Neural crest cell (in vitro differentiated cells): ENCODE measurements around the gene RANBP17. TPM values are rescaled to one million over a fixed set of nuclear protein-coding genes. Genes with fewer than 3 reads are reported as not detected.

Experiments
- DNase-seq: peaks from one replicate; pipeline ENCODE4 v3.0.0; 2021; ENCODE audit warnings: low read depth, mixed read lengths, low spot score
- H3K27ac Mint-ChIP-seq: one replicate; pipeline ENCODE4 v1.8.0; 2021; ENCODE audit warnings: mild to moderate bottlenecking, mixed read lengths; ENCODE audit not compliant: unreplicated experiment
- H3K27me3 Mint-ChIP-seq: 2 replicates; pipeline ENCODE4 v1.8.0; 2021; ENCODE audit warnings: low read depth, mild to moderate bottlenecking, mixed read lengths
- H3K36me3 Mint-ChIP-seq: 2 replicates; pipeline ENCODE4 v1.8.0; 2021; ENCODE audit warnings: low read depth, mild to moderate bottlenecking, mixed read lengths
- H3K4me1 Mint-ChIP-seq: 2 replicates; pipeline ENCODE4 v1.8.0; 2021; ENCODE audit warnings: mixed read lengths
- H3K4me3 Mint-ChIP-seq: one replicate; pipeline ENCODE4 v1.8.0; 2021; ENCODE audit warnings: mild to moderate bottlenecking, mixed read lengths
- H3K9me3 Mint-ChIP-seq: 2 replicates; pipeline ENCODE4 v1.8.0; 2021; ENCODE audit warnings: mixed read lengths
- total RNA-seq: library from RNA; stranded (reverse); gene quantifications from 2 replicates; pipeline ENCODE4 v1.2.1, GENCODE V29; 2021
- TF ChIP-seq, protein P1 (sequence below): fragments of 200-600 bp; sonication (generic); conservative IDR thresholded peaks from 2 replicates; pipeline ENCODE4 v1.5.0; 2021; ENCODE audit warnings: antibody characterized with exemption, mild to moderate bottlenecking

RANBP17 gene
- total RNA-seq, 1 donor from 2014 or later = 26.9 TPM

GRCh38 chr5:171336521-171337209 lies 474.8 kb downstream of the RANBP17 start:
- no peak overlapping the region for H3K4me3 Mint-ChIP-seq
- peaks cover 58% of the 10 kb centered on the region for H3K27me3 Mint-ChIP-seq
- no peaks in the 10 kb centered on the region for H3K36me3 Mint-ChIP-seq
- no peak for DNase-seq
- H3K27ac Mint-ChIP-seq = no peak overlapping the region
- H3K9me3 Mint-ChIP-seq = no peaks in the 10 kb centered on the region
- TF ChIP-seq, protein P1, sequence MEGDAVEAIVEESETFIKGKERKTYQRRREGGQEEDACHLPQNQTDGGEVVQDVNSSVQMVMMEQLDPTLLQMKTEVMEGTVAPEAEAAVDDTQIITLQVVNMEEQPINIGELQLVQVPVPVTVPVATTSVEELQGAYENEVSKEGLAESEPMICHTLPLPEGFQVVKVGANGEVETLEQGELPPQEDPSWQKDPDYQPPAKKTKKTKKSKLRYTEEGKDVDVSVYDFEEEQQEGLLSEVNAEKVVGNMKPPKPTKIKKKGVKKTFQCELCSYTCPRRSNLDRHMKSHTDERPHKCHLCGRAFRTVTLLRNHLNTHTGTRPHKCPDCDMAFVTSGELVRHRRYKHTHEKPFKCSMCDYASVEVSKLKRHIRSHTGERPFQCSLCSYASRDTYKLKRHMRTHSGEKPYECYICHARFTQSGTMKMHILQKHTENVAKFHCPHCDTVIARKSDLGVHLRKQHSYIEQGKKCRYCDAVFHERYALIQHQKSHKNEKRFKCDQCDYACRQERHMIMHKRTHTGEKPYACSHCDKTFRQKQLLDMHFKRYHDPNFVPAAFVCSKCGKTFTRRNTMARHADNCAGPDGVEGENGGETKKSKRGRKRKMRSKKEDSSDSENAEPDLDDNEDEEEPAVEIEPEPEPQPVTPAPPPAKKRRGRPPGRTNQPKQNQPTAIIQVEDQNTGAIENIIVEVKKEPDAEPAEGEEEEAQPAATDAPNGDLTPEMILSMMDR = peak; percentile 60
- H3K4me1 Mint-ChIP-seq = no peaks in the 10 kb centered on the region

DNA sequence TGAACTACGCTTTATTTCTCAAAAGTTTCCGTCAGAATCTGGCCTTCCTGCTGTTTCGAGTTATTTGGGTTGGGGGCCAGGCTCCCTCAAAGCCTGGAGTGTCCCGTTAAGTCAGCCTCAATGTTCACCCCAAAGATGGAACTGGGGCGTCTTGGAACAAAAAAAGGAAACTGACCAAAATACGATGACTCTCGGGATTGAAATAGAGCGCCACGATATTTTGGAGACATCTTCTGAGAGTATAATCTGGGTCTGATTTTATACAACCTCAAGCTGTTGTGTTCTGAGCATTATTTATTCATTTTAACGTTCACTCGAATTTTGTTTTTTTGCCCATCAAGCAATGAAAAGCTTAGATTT lies 475.4 kb downstream of the RANBP17 start:
- Mint-ChIP-seq H3K27me3 (peaks cover 53% of the 10 kb centered on the region), H3K27ac (no peak overlapping the region)
- no peak for DNase-seq

GRCh38 chr5:171340042-171340441 lies 478.2 kb downstream of the RANBP17 start:
- H3K36me3 Mint-ChIP-seq = no peaks in the 10 kb centered on the region
- DNase-seq = no peak
- H3K27ac Mint-ChIP-seq = no peak overlapping the region
- no peak overlapping the region for H3K4me3 Mint-ChIP-seq
- peaks cover 40% of the 10 kb centered on the region for H3K27me3 Mint-ChIP-seq
- no peaks in the 10 kb centered on the region for H3K9me3 Mint-ChIP-seq
- no peaks in the 10 kb centered on the region for H3K4me1 Mint-ChIP-seq
- TF ChIP-seq, protein P1 = no peak

More for the DNA sequence above, 475.4 kb downstream of the RANBP17 start:
- Mint-ChIP-seq H3K4me3 (no peak overlapping the region), H3K36me3 (no peaks in the 10 kb centered on the region), H3K4me1 (no peaks in the 10 kb centered on the region), H3K9me3 (no peaks in the 10 kb centered on the region)
- TF ChIP-seq, protein P1 = no peak

GRCh38 chr5:171340491-171340890 lies 478.7 kb downstream of the RANBP17 start:
- H3K9me3 Mint-ChIP-seq = no peaks in the 10 kb centered on the region
- no peaks in the 10 kb centered on the region for H3K36me3 Mint-ChIP-seq
- H3K4me1 Mint-ChIP-seq = no peaks in the 10 kb centered on the region
- H3K27me3 Mint-ChIP-seq = peaks cover 36% of the 10 kb centered on the region
- H3K4me3 Mint-ChIP-seq = no peak overlapping the region
- no peak overlapping the region for H3K27ac Mint-ChIP-seq
- DNase-seq = no peak
- TF ChIP-seq, protein P1 = no peak

DNA sequence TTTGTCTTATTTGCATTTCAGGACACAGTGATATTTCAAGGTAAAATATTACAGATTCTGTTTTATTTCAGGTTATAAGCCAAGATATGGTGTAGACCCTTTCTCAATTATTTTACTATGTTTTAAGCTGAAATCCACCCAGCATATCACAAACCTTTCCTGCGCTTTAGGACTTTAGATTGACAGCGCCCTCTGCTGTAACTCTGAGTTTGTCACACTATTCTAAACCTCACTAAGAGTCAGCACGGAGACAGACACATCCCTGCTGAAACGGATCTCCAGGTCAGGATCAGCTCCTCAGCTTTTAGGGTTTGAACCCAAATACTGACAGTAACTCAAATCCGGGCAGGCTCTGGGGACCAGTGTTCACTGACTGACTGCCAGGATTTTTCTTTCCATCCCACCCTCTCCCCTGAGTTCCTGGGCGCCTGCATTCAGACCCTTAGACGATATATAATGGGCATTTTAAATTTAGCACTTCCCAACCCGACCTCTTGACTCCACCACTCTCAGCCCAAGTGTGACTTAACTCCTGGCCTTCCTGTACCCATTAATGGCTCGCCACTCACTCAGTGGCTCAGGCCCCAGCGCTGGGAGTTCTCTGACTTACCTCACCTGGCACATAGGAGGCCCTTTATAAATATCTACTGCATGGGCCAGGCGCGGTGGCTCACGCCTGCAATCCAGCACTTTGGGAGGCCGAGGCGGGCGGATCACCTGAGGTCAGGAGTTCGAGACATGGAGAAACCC lies 480.7 kb downstream of the RANBP17 start:
- DNase-seq = peak; percentile 58
- Mint-ChIP-seq H3K27me3 (peaks cover 20% of the 10 kb centered on the region), H3K9me3 (no peaks in the 10 kb centered on the region), H3K4me1 (no peaks in the 10 kb centered on the region), H3K36me3 (no peaks in the 10 kb centered on the region), H3K27ac (no peak overlapping the region), H3K4me3 (no peak overlapping the region)
- TF ChIP-seq, protein P1 = peak; percentile 84
